SK-N-MC (cell line): ENCODE results near the gene FAM111A.

Source experiments
- EZH2 ChIP-seq: fragments of 200-600 bp; sonication (generic); IDR thresholded peaks from one replicate; pipeline ENCODE4 v1.6.1; 2017; ENCODE audit warnings: antibody characterized with exemption
- POLR2AphosphoS5 ChIP-seq: IDR thresholded peaks from 2 replicates; pipeline ENCODE4 v1.6.1; 2012; ENCODE audit warnings: mild to moderate bottlenecking, low read depth, low read length, borderline replicate concordance

- TF ChIP-seq POLR2AphosphoS5 (peak; percentile 15; the same call in 1 of the 2 replicates), EZH2 (no peak)
These were observed at the start of gene FAM111A for GRCh38 chr11:59142530-59143507.
